Vagina (tissue), 2 donors: ENCODE data around the gene ZGPAT.

Source experiments
- CTCF ChIP-seq, 3 experiments: fragments of 450-650 bp in 2 of 3; fragments of 200-600 bp in 1 of 3; sonication (generic) in 1 of 3; IDR thresholded peaks; one replicate each; pipeline ENCODE4 v1.5.1; 2017 to 2019; ENCODE audit warnings: antibody characterized with exemption in 3 of 3, mild to moderate bottlenecking in 2 of 3, moderate library complexity in 2 of 3
- POLR2A ChIP-seq, 2 donors: fragments of 450-650 bp; IDR thresholded peaks; one replicate each; pipeline ENCODE4 v1.6.1; 2017; ENCODE audit warnings: antibody characterized with exemption in 2 of 2, mild to moderate bottlenecking in 2 of 2, moderate library complexity in 2 of 2

GRCh38 chr20:63756648-63756991 is 48.8 kb downstream of the ZGPAT start:
- no peak for TF ChIP-seq CTCF (IDR thresholded peaks at IDR 0.05)
- TF ChIP-seq POLR2A (IDR thresholded peaks at IDR 0.05) = no peak
